Tongue (tissue), 2 donors: ENCODE results near the gene CACNA2D3. TPM values are rescaled to one million over a fixed set of nuclear protein-coding genes. Genes with fewer than 3 reads are reported as not detected.

Source experiments
- DNase-seq: peaks from one replicate; pipeline ENCODE4 v3.0.0-alpha.2; 2015
- total RNA-seq: library from RNA; depleted of rRNA; stranded (reverse); fragments of >200 nt; gene quantifications from one replicate; pipeline ENCODE4 v1.2.3, GENCODE V29; 2014

The CACNA2D3 gene
- total RNA-seq, 1 donor from 2014 or later = 2.5 TPM

DNA sequence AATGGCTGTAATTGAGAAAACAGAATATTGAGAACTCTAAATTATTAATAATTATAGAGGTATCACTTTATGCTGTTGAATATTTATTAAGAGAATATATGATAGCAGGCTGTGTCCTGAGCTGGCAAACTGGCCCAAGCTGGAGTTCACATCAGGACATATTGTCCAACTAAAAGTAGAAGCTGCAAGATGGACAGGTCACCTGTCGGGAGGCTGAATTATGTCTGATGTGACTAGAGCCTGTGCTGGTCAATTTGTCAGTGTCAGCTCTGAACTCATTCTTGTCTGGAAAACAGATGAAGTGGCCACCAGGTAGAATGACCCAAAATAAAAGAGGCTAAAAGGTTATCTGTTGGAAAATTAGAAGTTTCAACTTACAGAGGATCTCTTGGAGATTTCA lies 413.3 kb downstream of the CACNA2D3 start:
- DNase-seq = no peak

DNA sequence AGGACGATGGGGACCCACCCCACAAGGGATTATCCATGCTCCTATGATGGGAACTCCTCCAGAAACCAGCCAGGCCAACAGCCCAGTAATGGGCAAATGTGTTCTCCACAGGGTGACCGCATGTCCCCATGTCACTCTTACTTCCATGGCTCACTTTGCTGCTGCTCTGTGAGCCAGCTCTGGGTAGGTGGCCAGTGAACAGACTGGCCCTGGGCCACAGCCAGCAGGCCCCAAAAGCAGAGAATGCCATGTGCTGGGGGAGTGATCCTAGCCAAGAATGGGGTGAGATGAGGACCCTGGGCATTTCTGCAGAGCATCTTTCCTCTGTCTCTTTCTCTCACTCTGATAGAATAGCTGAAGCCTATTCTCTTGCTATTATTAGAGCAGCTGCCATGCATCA lies 414.1 kb downstream of the CACNA2D3 start:
- DNase-seq = no peak

DNA sequence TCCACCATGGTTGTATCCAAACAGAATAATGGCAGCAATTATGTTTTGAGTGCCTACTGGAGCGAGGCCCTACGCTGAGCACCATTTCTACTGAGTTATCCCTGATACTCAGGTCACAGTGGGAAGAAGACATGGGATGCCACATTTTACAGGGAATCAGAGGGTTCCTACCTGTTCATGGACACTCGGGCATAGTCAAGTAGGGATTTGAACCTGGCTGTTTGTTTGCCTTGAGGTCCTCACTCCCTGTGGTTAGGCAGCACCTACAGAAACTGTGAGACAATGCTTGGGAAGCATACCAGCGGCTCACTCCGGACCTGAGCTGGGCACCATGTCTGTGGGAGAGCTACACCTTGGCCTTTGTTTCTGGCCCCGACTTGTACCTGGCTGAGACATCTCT lies 415.2 kb downstream of the CACNA2D3 start:
- DNase-seq = no peak

DNA sequence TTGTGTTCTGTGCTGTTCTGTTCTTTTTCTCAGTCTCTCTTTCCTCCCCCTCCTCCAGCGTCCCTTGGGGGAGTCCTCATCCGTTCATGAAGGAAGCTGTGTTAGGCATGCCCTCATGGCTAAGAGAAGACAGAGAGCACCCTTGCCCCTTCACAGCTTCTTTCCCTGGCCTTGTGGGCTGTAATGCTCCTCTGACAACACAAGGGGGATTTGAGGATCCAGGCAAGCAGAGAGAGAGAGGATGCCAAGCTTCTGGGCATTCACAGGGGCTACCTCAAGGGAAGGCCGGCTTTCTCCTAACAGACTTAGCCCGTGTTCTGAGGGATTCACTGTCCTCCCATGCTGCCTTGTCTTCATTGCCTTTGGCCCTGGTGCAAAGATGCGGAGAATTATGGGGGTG lies 416.0 kb downstream of the CACNA2D3 start:
- no peak for DNase-seq

DNA sequence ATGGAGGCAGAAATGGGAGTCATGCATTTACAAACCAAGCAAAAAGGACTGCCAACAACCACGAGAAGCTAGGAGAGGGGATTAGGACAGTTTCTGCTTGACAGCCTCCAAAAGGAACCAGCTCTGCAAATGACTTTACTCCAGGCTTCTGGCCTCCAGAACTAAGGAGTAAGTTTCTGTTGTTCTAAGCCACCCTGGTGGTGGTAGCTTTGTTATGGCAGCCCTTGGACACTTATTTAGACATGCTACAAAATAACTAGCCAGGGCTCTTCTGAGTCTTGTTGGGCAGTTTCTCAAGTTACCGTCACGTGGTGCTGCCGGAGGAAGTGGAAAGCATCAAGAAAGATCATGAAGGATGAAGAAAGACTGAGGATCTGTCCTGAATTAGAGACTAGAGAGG lies 419.0 kb downstream of the CACNA2D3 start:
- DNase-seq = no peak

DNA sequence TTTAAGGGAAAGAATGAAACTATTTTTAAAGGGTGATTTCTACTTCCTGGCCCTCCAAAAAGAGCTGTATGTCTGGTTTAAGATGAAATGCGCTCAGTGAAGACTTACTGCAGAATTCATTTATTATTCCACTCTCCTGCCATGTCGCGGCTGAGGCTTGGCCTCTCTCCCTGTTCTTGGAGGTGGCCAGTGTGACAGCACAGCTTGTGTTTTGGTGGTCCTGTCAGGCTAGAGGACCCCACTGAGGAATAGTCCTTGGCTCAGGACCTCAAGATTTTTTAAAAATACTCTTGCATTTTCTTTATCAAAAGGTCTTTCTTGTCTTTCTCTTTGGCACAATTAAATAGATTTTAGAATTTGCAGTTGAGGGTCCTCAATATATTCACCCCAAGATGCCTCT lies 421.1 kb downstream of the CACNA2D3 start:
- DNase-seq = no peak

DNA sequence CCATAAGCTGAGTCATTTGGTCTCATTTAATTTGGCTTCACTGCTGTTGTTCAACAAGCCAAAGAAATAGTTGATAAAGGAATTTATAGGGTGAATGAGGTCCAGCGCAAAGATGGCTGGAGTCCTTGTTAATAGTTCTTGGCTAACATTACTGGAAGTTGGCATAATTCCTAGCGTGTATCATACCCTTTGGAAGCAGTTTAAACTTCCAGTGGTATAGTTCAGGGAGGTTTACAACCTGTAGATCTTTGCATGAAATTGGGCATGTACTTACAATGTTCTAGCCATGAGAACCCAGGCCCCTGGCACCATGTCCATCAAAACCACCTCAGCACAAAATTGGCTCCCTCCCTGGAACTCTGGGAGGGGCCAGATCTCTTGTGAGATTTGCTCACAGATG lies 424.7 kb downstream of the CACNA2D3 start:
- no peak for DNase-seq

DNA sequence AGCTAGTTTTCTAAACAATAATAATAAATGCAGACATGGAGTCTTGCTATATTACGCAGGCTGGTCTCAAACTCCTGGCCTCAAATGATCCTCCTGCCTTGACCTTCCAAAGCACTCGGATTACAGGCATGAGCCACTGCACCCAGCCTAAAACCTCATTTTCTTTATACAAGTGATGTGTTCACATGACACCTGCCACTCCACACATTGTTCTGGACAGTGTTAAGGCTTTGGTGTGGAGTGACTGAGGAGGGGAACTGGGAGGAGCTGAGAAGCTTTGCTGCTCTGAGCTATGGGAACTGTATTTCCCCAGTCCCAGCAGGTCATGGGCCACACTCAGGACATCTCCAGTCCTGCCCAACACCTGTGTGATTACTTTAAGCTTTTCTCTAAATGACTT lies 425.5 kb downstream of the CACNA2D3 start:
- DNase-seq = no peak

DNA sequence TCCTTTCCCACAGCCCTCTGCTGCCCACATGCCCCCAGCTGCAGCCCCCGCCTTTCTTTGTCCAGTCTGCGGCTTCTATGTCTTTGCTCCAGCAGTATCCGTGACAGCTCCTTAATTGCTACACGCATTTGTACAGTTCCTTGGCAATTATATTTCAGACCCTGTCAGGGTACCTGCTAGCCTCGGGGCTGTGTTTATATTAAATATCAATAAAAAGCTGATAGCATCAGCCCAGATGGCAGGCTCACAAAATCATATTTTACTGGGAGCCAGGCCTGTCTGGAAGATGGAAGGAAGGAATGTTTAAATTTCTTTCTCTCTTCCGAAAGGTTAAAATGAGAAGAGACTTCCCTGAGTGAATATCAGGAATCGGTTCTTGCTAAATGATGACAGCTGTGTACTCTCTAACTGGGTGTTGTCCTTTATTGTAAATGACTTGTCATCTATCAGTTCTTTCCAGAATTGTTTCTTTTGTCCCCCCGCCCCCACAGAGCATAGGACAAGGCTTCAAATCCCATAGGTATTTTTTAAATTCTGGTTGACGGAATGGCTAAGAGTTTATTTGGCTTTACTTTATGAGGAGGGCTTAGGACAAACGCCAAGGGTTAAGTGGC lies 427.4 kb downstream of the CACNA2D3 start:
- no peak for DNase-seq

DNA sequence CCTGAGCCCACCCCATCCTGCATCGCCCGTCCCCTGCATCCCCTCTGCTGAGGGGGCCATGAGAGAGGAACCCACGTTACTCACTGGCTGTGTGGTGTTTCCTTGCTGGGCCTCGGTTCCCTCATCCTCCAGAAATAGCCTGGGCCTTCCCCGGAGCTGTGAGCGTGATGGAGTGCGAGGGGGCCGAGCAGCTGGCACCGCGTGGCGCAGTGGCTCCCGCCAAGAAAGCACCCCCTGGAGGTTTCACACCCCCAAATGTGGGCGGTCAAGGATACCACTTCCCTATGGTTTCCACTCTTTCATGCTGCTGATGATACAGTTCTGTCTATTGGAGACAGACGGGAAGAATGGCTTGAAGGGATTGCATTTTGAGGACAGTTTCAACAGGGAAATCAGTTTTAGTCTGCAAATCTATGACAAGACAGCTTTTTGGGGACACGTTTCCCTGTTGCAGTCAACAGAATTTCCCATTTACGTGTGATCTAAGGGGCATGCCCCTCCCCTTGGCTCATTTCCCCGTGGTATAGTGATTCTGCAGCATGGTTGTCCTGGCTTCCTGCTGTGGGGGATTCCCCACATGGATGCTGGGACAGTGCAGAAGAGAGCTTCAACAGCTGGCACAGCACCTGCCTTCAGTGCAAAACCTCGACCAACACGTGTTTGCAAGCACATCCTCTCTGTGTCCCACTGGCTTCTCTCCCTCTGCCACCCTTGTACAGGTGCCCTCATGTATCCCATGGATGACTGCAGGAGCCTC lies 428.0 kb downstream of the CACNA2D3 start:
- DNase-seq = no peak

DNA sequence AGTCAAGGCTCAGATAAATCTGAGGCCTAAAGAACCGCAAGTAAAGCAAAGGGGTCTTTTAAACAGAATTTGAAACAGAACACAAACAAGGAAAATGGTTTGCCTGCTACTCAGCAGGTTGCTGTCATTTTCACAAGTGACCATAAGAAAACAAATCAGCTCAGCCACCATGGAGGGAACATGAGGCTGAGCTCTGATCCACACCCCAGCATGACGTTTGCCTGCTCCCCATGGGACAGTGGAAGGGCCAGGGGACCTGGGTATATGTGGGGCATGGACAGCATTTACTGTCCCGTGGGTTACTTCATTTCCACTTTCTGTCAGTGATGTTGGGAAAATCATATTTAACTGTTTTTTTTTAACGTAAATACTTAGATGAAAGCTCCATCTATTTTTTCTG lies 434.3 kb downstream of the CACNA2D3 start:
- no peak for DNase-seq

DNA sequence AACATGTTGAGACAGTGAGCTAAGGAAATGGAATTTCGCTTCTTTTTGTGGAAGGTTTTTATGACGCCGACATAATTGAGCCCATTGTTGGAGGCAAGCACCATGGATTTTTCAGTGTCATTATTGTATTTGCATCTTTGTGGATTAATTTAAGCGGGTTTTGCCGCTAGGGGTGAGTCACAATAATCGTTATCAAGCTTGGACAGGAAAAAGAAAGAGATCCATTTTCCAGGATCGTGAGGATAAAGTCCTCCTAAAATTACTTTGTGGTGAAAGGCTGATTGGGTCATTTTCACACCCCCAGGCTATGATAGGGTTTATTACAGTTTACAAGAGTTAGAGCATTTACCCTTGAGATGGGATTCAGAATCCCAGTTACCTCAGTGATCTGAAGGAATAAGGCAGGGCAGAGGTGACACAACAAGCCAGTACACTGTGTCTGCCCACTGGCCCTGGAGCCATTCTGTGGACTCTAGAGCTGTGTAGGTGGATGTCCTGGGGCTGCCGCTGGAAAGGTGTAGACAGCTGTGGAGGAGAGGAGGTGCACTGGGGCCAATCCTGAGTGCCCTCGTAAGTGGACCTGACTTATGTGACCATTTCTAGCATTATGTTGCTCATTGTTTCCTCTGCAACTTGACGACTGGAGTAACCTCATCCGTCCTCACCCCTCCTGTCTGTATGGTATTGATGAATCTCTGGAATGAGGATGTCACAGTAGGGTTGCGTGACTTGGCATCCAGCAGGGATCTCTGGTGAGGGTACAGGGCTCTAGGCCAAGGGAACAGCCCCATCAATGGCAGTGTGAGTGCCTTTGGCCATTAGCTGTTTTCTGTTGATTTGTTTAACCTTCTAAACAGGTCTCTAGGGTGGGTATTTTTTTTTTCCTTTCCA lies 435.4 kb downstream of the CACNA2D3 start:
- no peak for DNase-seq

DNA sequence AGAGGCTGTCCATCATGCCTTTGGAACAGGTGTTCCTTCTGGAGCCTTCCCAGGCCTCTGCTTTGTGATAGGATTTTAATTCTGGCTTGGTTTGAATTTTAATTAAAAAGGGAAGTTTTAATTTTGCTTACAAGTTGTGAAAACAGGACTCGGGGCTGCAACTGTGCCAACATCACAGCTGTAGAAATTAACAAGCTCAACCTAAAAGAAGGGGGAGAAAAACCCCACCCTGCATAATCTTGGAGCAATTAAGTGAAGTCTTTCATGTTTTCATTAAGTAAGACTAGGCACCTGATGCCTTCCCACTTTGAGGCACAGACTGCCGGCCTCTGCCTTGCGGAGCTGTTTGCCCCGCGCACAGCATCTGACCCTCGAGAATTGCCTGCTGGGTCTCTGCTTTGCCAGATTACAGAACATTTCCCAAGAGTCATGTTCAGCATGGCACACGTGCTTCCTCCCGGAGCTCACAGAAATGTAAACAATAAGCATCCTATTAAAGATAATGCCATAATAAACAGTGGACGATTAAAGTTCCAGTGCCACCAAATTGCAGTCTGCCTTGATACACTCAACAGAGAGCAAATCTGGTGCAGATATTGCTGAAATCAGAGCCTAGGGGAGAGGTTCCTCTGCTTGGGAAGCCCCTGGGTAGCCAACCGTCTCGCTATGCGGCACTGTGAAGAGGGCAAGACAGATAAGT lies 441.3 kb downstream of the CACNA2D3 start:
- no peak for DNase-seq

DNA sequence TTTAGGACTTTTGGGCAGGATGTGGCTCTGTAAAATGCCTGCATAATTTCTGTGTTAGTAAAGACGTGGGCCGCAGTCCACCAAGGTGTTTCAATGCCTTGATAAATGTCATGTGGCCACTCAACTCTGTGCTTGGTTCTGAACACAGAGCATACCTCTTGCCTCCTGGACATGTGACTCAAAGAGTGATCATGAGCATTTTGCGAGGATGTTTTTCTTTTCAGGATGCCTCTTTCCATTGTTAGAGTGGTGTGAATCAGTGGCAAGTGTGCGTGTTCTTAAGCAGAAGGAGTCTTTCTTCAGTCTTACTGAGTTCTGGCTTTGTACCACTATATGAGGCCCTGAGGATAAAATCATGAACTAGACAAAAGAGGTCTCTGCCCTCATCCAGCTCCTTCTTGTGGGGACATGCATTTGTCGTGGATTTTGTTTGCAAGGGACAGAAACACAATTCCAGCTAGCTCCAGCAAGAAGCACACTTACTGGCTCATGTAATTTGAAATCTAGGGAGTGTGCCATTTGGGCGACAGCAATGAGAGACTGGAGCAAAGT lies 442.1 kb downstream of the CACNA2D3 start:
- no peak for DNase-seq

DNA sequence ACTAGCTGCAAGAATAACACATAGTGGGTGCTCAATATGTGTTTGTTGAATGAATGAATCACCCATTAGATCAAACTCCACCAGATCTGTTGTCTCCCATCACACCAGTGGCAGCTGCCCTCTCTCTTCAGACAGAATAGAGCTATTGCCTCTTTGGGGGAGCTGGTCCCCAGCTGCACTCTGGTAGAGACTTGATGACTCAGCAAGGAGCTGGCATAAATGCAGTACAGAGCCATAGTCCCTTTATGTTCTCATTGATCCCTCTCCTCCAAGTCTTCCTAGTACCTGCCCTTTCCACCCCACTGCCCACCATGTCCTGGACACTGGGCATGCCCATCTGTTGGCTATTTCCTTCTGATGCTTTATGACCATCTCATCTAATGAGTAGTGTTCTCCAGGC lies 443.6 kb downstream of the CACNA2D3 start:
- DNase-seq = no peak

DNA sequence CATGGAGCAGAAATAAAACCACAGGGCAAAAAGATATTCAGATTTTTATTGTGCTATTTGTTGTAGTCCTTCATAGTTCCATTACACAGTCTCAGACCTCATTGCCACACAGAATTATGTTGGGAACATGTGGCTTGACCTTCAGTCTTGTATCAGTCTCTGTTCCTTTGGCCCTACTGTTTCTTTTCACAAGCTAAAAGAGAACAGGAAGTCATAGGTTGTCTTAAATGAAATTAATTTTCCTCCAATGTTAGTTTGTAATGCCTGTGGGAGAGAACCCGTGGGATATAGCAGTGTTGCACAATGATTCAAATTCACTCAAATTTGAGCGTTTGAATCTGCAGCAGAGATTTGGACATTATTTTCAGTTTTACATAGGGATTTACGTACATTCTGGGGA lies 445.6 kb downstream of the CACNA2D3 start:
- DNase-seq = no peak

DNA sequence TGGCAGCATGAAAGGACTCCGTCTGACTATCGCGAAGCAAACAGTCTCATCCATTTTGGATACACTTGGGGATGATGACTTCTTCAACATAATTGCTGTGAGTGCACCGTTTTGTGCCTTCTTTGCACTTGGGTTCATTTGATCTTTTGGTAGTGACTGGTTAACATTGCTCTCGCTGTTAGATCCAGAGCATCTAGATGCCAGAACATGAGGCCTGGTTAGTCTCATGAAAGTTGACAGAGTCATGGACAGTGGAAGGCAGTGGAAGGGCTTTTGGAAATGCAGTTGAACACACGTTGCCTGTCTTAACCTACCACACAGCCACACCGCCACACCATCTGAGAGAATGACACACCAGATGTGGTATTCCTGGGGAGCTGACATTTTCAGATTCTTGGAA lies 447.7 kb downstream of the CACNA2D3 start:
- DNase-seq = no peak

DNA sequence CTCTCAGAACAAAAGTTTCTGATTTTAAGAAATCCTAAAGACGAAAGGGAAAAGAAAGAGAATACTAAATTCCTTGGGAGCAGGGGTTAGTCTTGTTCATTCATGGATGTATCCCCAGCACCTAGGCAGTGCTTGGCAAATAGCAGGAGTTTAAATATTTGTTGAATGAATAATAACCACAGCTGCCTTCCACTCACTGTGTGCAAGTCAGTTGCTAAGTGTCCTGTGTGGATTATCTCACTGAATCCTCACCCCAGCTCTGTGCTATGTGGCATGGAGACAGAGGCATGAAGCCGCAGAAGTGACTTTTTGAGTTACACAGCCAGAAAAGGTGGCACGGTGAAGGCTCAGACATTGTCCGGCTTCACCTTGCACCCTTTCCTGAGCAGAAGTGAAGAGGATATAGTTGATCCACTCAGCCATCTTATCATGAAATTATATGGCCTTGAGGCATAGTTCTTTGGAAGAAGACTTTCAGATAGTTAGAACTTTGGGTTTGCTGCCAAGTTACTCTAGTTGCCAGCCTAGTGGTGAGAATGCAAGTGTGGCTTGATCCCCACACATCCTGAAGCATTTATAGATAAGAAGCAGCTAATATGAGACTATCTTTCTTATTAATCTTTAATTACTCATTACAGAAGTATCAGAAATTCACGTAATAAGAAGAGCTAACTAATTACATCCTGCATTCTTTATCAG lies 450.0 kb downstream of the CACNA2D3 start:
- no peak for DNase-seq

DNA sequence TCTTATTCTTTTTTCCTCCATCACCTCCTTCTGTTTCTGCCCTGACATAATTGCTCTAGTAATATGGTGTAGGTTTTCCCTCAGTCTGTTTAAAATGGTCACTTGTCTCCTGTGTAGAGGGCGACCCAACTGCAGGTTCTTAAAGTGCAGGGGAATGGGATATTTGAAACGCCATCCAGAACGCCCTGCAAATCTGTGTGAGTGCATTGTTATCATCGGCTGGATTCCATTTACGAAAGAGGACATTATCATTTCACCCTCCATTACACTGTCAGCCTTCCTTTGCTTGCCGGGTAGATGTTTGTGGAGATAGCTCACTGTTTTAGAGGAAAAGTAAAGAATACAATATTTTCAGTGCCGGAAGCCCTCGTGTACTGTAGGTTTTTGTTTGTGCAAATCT lies 451.5 kb downstream of the CACNA2D3 start:
- DNase-seq = no peak

DNA sequence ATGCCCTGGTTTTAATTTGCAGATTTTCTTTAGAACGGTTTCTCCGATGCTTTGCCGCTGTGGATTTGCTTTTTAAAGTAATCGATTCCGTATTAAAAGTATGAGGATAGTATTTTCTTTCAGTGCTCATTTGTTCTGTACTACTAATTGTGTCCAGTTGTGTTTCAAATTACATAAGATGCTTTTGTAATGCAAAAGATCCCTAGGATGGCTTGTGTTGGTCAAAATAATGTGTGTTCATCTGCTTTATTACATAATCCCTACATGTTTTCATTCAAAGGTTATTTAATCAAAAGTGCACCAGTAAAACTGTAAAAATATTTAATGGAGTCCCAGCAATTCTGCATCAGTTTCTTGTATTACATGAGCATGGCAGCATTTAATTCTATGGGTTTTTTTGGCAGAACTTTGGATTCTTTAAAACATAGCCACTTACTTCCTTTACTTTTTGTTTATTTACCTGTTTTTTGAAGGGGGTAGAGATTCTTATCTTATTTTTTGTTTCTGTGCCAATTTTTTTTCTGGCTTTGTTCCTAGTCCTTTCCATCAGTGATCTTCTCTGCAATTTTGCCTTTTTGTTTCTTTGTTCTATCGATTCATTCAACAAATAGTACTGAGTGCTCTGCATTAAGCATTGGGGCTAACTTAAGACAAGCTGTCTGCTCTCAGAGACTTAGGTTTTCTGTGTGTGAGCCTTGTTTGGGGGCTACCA lies 452.7 kb downstream of the CACNA2D3 start:
- no peak for DNase-seq

DNA sequence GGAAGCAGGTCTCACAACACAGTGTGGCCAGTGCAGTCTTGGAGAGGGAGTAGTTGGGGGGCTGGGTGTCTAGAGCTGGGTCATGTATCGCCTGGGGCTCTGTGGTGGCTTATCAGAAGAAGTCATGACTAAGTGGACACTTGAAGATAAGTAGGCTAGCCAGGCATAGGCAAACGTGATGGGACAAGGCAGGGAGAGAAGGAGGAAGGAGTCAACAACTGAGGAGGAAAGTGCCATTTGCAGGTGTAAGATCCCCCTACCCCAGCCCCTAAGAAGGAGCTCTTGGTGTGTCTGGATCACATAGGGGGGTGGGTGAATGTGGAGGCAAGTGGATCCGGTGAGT lies 453.2 kb downstream of the CACNA2D3 start:
- no peak for DNase-seq
